Mucosa of stomach (tissue), 1 donor: ENCODE measurements around the gene FOS.

Experiments
- H3K27me3 ChIP-seq: one replicate; pipeline ENCODE4 v1.7.0; 2013; ENCODE audit warnings: mild to moderate bottlenecking, low read length; ENCODE audit not compliant: control insufficient read depth, insufficient read depth
- H3K36me3 ChIP-seq: one replicate; pipeline ENCODE4 v1.7.0; 2013; ENCODE audit warnings: low read length; ENCODE audit not compliant: control insufficient read depth, insufficient read depth
- H3K4me1 ChIP-seq: one replicate; pipeline ENCODE4 v1.7.0; 2013; ENCODE audit warnings: mild to moderate bottlenecking, low read length; ENCODE audit not compliant: control insufficient read depth, insufficient read depth
- H3K4me3 ChIP-seq: one replicate; pipeline ENCODE4 v1.7.0; 2013; ENCODE audit warnings: low read length
- H3K9ac ChIP-seq: one replicate; pipeline ENCODE4 v1.7.0; 2013; ENCODE audit warnings: mild to moderate bottlenecking, low read length, moderate library complexity
- H3K9me3 ChIP-seq: one replicate; pipeline ENCODE4 v1.7.0; 2013; ENCODE audit warnings: mild to moderate bottlenecking, low read length, moderate library complexity; ENCODE audit not compliant: control insufficient read depth
- donor health status: Pancreatic carcinoma.

FOS gene

DNA sequence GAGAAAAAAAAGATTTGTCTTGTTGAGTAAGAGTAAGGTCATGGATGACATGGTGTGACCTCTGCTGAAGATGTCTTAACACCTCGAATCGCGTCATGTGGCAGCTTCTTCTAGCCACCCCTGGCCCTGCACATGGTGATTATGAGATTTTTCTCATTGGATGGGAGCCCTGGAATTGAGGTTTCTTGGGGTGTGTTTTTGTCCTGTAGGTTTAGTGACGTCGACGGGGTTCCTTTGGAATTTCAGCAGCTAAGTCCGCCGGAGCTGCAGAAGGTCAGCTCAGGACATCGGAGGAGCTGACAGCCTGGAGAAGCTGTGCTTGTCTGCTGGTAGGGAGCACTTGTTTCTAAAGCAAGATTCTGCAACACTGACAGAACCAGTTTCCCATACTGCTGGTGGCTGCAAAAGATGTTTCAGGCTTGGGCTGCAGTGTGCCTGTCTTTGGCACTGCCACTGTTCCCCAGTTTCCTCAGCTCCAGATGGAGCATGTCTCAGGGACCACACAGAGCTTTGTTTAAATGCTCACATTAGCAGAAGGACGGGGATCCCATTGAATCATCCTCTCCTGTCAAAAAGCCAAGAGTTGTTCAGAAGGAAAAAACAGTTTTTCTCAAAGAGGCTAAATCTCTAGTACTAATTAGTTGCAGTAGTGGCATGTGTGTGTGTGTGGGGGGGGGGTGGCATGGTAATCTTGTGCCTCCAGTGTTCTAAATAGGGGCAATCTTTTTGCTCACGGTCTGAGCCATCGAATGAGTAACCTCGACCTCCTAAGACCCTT, 5.2 kb upstream of the FOS start:
- no peak overlapping the region for H3K9ac ChIP-seq
- H3K27me3 ChIP-seq = no peaks in the 10 kb centered on the region
- H3K9me3 ChIP-seq = no peaks in the 10 kb centered on the region
- no peak overlapping the region for H3K4me3 ChIP-seq
- H3K36me3 ChIP-seq = no peaks in the 10 kb centered on the region
- peaks cover 33% of the 10 kb centered on the region for H3K4me1 ChIP-seq

DNA sequence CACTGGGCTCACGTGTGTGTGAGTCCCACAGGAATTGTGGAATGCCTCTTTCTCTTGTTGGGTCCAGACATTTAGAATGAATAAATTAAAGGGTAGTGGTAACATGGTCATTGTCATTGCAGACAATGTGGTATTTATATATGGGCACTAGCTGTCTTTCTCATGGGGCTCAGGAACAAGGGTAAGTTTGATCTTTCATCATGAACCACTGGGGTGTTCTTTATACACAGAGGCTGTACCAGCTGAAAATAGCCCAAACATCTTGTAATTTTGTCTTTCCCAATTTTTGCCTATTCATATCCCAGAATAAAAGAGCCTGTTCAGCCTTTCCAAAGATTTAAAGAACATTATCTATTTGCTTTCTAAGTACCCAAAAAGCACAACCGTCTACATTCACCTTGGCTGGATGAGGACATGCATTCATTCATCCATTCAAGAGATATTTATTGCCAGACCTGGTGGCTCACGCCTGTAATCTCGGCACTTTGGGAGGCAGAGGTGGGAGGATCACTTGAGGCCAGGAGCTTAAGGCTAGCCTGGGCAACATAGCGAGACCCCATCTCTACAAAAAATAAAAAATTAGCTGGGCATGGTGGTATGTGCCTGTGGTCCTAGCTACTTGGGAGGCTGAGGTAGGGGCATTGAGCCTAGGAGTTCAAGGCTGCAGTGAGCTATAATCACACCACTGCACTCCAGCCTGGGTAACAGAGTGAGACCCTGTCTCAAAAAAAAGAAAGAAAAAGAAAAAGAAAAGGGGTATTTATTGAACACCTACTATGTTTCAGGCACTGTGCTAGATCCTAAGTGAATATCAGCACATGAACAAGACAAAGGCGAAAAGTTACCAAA, 4.4 kb upstream of the FOS start:
- Histone ChIP-seq H3K4me3 (no peak overlapping the region), H3K4me1 (peaks cover 28% of the 10 kb centered on the region)

DNA sequence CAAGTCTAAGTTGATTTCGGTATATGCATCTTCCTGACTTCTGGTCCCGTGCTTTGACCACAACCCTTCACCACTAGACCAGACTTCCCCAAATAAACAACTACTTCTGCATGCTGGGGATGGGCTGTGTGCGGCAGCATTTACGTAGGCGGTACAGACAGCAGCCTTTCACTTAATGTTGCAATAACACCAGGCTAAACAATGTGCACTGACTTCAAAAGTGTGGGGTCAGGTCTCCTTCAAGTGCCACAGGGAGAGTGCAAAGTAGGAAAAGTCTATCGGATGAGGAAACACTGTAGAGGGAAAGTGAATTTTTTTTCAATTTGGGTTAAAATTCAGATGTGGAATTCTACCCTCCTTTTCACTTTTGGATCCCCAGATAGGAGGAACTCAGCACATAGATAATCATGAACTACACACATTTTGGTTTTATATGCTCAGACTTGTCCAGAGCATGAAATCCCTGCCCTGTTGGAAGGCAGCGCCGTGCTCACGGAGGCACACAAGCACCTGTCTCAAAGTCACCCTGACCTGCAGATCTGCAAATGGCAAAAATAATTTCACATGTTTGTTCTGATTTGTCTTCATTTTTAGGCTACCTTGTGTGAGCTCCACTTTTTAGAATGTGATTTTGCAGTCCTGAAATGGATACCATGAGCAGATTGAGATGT, 3.6 kb upstream of the FOS start:
- peaks cover 13% of the 10 kb centered on the region for H3K36me3 ChIP-seq
- no peaks in the 10 kb centered on the region for H3K27me3 ChIP-seq
- peaks cover 25% of the 10 kb centered on the region for H3K4me1 ChIP-seq
- no peak overlapping the region for H3K4me3 ChIP-seq
- no peaks in the 10 kb centered on the region for H3K9me3 ChIP-seq
- no peak overlapping the region for H3K9ac ChIP-seq

More for the DNA sequence above, 4.4 kb upstream of the FOS start:
- Histone ChIP-seq H3K27me3 (no peaks in the 10 kb centered on the region), H3K36me3 (peaks cover 5% of the 10 kb centered on the region), H3K9ac (no peak overlapping the region), H3K9me3 (no peaks in the 10 kb centered on the region)

DNA sequence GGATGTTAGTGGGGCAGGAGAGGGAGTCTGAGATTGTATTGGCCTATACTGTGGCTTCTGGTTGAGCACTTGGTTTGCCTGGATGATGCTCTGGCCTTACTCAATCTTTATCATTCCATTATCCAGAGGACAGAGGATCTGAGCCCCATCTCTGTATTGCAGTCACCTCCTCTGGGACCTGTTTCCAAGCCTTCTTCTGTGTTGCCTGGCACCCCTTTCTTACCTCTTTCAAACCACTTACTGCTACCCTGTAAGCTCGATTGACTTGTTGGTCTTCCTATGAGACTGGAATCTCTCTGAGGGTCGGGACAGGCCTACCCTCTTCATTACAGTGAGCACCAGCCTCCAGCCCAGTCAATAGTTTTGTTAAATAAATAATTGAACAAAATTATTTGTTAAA, 3.0 kb upstream of the FOS start:
- Histone ChIP-seq H3K27me3 (no peaks in the 10 kb centered on the region), H3K36me3 (peaks cover 18% of the 10 kb centered on the region), H3K9me3 (no peaks in the 10 kb centered on the region), H3K4me1 (peaks cover 25% of the 10 kb centered on the region), H3K9ac (no peak overlapping the region), H3K4me3 (no peak overlapping the region)

DNA sequence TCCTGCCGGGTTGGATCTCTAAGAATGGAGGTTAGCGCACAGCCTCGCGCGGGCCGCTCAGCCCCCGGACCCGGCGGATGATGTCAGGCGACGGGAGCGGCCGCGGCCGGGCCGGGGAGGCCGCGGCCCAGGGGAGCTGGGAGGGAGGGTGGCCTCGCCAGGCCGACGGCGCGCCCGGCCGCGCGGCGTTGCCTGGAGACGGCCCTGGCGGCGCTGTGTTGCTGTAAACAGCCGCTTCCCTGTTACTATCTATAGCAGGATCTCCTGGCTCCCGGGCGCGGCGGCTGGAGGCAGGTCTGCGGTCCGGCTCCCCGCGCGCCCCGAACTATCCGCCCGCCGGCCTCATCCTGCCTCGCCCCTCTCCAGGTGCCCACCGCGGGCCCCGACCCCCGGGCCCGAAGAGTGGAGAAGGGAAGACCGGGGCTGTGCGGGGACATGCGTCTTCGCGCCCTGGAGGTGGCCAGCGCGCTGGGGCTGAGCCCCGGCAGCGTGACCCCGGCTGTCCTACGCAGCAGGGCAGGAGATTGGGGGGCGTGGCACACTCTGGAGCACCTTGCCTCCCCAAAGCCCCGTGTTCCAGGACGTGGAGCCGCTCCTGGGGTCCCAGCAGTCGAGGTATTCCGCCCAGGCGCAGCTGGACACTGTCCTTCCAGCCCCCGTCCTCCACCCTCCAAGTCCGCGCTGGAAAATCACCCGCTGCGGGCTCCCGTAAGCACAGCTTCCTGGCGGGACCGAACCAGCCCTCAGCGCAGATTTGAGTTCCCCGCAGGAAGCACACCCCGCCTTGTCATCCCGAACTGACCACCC, 1.4 kb upstream of the FOS start:
- no peaks in the 10 kb centered on the region for H3K27me3 ChIP-seq
- H3K9ac ChIP-seq = peak overlapping the region; percentile 98
- peaks cover 31% of the 10 kb centered on the region for H3K36me3 ChIP-seq
- peaks cover 34% of the 10 kb centered on the region for H3K4me1 ChIP-seq
- H3K9me3 ChIP-seq = no peaks in the 10 kb centered on the region
- H3K4me3 ChIP-seq = peak overlapping the region; percentile 66

DNA sequence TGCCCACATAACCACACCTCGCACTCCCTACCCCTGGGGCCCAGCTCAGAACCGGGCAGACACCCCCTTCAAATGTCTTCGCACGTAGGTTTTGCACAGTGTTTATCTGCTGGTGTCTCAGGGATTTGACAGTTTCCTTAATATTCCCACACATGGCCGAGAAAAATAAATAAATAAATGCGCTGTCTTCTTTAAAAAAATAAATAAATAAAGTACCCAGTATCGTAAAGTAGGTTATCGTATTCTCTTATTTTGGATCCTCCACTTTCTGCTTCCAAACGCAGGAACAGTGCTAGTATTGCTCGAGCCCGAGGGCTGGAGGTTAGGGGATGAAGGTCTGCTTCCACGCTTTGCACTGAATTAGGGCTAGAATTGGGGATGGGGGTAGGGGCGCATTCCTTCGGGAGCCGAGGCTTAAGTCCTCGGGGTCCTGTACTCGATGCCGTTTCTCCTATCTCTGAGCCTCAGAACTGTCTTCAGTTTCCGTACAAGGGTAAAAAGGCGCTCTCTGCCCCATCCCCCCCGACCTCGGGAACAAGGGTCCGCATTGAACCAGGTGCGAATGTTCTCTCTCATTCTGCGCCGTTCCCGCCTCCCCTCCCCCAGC, 710 bp upstream of the FOS start:
- peaks cover 32% of the 10 kb centered on the region for H3K36me3 ChIP-seq
- H3K9ac ChIP-seq = peak overlapping the region; percentile 98
- peaks cover 36% of the 10 kb centered on the region for H3K4me1 ChIP-seq
- no peaks in the 10 kb centered on the region for H3K9me3 ChIP-seq
- H3K27me3 ChIP-seq = no peaks in the 10 kb centered on the region
- peak overlapping the region; percentile 66 for H3K4me3 ChIP-seq

DNA sequence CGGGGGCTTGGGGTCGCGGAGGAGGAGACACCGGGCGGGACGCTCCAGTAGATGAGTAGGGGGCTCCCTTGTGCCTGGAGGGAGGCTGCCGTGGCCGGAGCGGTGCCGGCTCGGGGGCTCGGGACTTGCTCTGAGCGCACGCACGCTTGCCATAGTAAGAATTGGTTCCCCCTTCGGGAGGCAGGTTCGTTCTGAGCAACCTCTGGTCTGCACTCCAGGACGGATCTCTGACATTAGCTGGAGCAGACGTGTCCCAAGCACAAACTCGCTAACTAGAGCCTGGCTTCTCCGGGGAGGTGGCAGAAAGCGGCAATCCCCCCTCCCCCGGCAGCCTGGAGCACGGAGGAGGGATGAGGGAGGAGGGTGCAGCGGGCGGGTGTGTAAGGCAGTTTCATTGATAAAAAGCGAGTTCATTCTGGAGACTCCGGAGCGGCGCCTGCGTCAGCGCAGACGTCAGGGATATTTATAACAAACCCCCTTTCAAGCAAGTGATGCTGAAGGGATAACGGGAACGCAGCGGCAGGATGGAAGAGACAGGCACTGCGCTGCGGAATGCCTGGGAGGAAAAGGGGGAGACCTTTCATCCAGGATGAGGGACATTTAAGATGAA, 630 bp downstream of the FOS start:
- Histone ChIP-seq H3K9ac (peak overlapping the region; percentile 98), H3K4me3 (peak overlapping the region; percentile 84), H3K27me3 (no peaks in the 10 kb centered on the region), H3K4me1 (peaks cover 41% of the 10 kb centered on the region), H3K9me3 (no peaks in the 10 kb centered on the region), H3K36me3 (peaks cover 32% of the 10 kb centered on the region)

DNA sequence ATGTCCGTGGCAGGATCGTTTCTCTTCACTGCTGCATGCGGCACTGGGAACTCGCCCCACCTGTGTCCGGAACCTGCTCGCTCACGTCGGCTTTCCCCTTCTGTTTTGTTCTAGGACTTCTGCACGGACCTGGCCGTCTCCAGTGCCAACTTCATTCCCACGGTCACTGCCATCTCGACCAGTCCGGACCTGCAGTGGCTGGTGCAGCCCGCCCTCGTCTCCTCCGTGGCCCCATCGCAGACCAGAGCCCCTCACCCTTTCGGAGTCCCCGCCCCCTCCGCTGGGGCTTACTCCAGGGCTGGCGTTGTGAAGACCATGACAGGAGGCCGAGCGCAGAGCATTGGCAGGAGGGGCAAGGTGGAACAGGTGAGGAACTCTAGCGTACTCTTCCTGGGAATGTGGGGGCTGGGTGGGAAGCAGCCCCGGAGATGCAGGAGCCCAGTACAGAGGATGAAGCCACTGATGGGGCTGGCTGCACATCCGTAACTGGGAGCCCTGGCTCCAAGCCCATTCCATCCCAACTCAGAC, 1.2 kb downstream of the FOS start:
- H3K9me3 ChIP-seq = no peaks in the 10 kb centered on the region
- peaks cover 43% of the 10 kb centered on the region for H3K4me1 ChIP-seq
- no peaks in the 10 kb centered on the region for H3K27me3 ChIP-seq
- H3K36me3 ChIP-seq = peaks cover 32% of the 10 kb centered on the region
- H3K4me3 ChIP-seq = peak overlapping the region; percentile 84
- H3K9ac ChIP-seq = peak overlapping the region; percentile 98

DNA sequence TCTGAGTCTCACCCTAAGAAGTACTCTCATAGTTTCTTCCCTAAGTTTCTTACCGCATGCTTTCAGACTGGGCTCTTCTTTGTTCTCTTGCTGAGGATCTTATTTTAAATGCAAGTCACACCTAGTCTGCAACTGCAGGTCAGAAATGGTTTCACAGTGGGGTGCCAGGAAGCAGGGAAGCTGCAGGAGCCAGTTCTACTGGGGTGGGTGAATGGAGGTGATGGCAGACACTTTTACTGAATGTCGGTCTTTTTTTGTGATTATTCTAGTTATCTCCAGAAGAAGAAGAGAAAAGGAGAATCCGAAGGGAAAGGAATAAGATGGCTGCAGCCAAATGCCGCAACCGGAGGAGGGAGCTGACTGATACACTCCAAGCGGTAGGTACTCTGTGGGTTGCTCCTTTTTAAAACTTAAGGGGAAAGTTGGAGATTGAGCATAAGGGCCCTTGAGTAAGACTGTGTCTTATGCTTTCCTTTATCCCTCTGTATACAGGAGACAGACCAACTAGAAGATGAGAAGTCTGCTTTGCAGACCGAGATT, 1.7 kb downstream of the FOS start:
- Histone ChIP-seq H3K9me3 (no peaks in the 10 kb centered on the region), H3K36me3 (peaks cover 32% of the 10 kb centered on the region), H3K27me3 (no peaks in the 10 kb centered on the region), H3K9ac (peak overlapping the region; percentile 98), H3K4me1 (peaks cover 43% of the 10 kb centered on the region), H3K4me3 (peak overlapping the region; percentile 84)

DNA sequence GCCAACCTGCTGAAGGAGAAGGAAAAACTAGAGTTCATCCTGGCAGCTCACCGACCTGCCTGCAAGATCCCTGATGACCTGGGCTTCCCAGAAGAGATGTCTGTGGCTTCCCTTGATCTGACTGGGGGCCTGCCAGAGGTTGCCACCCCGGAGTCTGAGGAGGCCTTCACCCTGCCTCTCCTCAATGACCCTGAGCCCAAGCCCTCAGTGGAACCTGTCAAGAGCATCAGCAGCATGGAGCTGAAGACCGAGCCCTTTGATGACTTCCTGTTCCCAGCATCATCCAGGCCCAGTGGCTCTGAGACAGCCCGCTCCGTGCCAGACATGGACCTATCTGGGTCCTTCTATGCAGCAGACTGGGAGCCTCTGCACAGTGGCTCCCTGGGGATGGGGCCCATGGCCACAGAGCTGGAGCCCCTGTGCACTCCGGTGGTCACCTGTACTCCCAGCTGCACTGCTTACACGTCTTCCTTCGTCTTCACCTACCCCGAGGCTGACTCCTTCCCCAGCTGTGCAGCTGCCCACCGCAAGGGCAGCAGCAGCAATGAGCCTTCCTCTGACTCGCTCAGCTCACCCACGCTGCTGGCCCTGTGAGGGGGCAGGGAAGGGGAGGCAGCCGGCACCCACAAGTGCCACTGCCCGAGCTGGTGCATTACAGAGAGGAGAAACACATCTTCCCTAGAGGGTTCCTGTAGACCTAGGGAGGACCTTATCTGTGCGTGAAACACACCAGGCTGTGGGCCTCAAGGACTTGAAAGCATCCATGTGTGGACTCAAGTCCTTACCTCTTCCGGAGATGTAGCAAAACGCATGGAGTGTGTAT, 2.4 kb downstream of the FOS start:
- Histone ChIP-seq H3K9ac (peak overlapping the region; percentile 98), H3K27me3 (no peaks in the 10 kb centered on the region), H3K4me1 (peaks cover 40% of the 10 kb centered on the region), H3K36me3 (peaks cover 32% of the 10 kb centered on the region), H3K4me3 (peak overlapping the region; percentile 84), H3K9me3 (no peaks in the 10 kb centered on the region)
